NCI-H510A treated with DMSO at 0.1 percent for 48 hours (cell line): ENCODE measurements around the gene SLC35F3.

Source experiments
- DNase-seq: peaks from one replicate; lab custom pipeline; 2025; lab: John Stamatoyannopoulos, UW

Gene SLC35F3

DNA sequence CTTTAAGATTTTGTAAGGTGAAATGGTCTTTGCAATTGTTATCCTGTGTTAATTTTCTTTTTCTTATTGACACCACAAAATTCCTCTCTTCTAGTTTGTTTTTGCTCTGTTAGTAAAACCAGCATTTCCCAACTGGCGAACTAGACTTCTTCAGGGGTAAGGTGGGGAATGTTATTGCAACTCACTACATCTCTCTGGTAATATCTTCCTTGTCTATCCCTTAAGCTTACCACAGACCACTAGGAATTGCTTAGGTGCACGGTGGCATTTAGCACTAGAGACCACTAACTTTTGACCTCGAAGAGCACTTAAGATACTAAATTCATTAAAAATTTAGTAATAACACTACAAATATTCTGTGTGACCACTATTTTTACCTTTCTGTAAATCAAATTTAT, 464.6 kb downstream of the SLC35F3 start:
- no peak for DNase-seq

DNA sequence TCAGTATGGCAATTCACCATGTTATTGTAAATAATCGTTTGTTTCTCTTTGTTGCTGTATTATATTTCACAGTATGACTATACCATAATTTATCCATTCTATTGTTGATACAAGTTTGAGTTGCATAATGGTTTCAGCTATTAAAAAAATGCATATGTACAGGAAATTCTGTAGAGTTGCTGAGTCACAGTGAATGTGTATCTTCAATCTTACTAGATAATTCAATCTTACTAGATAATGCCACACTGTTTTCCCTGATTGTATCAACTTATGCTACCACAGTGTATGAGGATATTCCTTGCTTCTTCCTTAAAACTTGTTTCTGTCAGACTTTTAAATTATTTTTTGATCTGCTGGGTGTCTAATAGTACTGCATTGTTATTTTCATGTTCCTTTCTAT, 465.3 kb downstream of the SLC35F3 start:
- DNase-seq, result no peak

- no peak for DNase-seq
Observed at GRCh38 chr1:234371414-234371813, 466.9 kb downstream of the SLC35F3 start.

DNA sequence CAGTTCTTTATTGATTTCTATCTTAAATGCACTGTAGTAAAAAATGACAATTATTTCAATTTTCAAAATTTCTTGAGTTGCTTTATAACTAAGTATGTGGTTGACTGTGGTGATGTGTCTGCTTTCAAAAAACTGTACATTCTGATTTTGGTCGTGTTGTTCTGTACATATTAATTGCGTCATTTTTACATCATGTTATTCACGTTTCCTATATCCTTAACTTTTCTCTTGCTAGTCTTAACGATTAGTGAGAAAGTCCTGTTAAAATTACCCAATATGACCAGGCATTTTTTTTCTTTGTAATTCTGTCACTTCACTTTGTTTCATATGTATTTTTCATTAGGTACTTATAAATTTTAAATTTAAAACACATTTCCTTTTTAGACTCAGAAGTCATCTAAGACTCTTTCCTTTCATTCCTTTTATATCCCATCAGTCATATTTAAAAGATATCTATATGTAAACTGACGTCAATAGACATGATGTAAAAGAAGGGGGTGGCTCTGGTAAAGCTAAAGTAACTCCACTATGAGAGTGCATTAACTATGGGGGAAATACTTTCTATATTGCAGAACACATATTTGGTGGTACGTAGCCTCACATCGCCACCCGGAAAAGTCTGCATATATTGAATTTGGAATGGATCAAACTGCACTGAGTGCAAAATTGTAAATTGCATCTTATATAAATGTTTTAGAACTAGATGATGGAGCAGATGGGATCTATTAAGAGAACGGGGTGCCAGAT, 467.7 kb downstream of the SLC35F3 start:
- DNase-seq, result no peak

DNA sequence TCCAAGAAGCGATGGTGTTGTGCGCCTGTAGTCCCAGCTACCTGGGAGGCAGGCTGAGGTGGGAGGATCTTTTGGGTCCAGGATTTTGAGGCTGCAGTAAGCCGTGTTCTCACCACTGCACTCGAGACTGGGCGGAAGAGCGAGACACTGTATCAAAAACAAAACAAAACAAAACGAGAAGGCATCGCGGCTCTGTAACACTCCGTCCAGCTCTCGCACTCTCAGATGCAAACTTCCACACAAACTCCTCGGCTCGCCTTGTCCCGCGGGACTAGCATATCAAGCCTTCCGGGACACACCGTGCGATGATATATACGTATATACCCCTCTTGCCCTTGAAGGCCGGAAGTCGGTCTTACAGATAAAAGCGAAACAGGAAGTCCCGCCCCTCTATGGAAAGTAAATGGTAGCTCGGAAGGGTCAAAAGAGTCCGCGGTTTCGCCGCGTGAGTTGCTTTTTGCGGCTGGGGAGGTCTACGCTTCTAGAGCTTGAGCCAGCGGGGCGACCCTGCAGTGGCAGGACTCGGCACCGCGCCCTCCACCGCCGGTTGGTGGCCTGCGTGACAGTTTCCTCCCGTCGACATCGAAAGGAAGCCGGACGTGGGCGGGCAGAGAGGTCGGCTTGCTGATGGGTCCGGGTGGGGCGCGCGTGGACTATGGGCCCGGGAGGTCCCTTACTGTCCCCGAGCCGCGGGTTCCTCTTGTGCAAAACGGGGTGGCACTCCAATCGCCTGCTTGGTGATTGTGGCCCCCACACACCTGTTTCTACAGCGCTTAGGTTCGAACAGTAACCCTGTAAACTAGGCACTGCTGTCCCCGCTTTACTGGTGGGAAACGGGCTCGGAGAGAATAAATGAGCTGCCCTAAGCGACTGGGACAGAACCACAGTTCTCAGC, 468.8 kb downstream of the SLC35F3 start, which contains the start of gene COA6:
COA6 (plus strand) TSS at position 393 of the 895 bp plus-strand sequence; CDS start at position 404, 11 bp downstream.
- DNase-seq, result peak; percentile 96

- DNase-seq, result no peak
Observed at GRCh38 chr1:234373959-234374254, 469.4 kb downstream of the SLC35F3 start.
